CD14-positive monocyte (primary cell): ENCODE measurements around the gene POC1B. TPM values are rescaled to one million over a fixed set of nuclear protein-coding genes. Genes with fewer than 3 reads are reported as not detected.

Experiments
- DNase-seq, 3 donors: peaks; one replicate each; pipeline ENCODE4 v3.0.0-alpha.2; 2011 to 2022
- H2AFZ ChIP-seq: 2 replicates; pipeline ENCODE4 v1.6.0; 2012; ENCODE audit warnings: mild to moderate bottlenecking, low read depth, low read length, inconsistent platforms; ENCODE audit not compliant: insufficient read depth, poor library complexity, severe bottlenecking
- H3K27ac ChIP-seq, 2 donors: 1 replicate in 1 of 2; 2 replicates in 1 of 2; pipeline ENCODE4 v1.5.1; 2012 to 2013; ENCODE audit warnings: low read length in 2 of 2, control low read depth in 1 of 2, inconsistent platforms in 1 of 2, low read depth in 1 of 2, mild to moderate bottlenecking in 1 of 2
- H3K27me3 ChIP-seq, 2 donors: one replicate each; pipeline versions ENCODE4 v1.6.0 to v1.6.1; 2011 to 2013; ENCODE audit warnings: low read length in 2 of 2; ENCODE audit not compliant: control insufficient read depth in 2 of 2, insufficient read depth in 2 of 2
- H3K36me3 ChIP-seq, 2 donors: replicated peaks in 1 of 2; 1 replicate in 1 of 2; 2 replicates in 1 of 2; pipeline versions ENCODE4 v1.5.1 to v1.6.1; 2012 to 2013; ENCODE audit warnings: low read length in 2 of 2, control low read depth in 1 of 2, inconsistent platforms in 1 of 2, mild to moderate bottlenecking in 1 of 2; ENCODE audit not compliant: insufficient read depth in 2 of 2, control insufficient read depth in 1 of 2
- H3K4me1 ChIP-seq, 2 donors: 1 replicate in 1 of 2; 2 replicates in 1 of 2; pipeline versions ENCODE4 v1.5.1 to v1.6.1; 2012 to 2013; ENCODE audit warnings: low read length in 2 of 2, control low read depth in 1 of 2, inconsistent platforms in 1 of 2, mild to moderate bottlenecking in 1 of 2, moderate library complexity in 1 of 2; ENCODE audit not compliant: insufficient read depth in 2 of 2, control insufficient read depth in 1 of 2
- H3K4me2 ChIP-seq: replicated peaks from 2 replicates; pipeline ENCODE3; 2012; ENCODE audit warnings: low read length, moderate library complexity, mild to moderate bottlenecking; ENCODE audit not compliant: poor library complexity, severe bottlenecking; ENCODE audit errors: extremely low read depth
- H3K4me3 ChIP-seq, 3 experiments: fragments of 200-600 bp in 1 of 3; sonication (generic) in 1 of 3; replicated peaks in 1 of 3; 1 replicate in 2 of 3; 2 replicates in 1 of 3; pipeline ENCODE4 v1.5.1; 2011 to 2013; ENCODE audit warnings: low read length in 3 of 3, mild to moderate bottlenecking in 3 of 3, control low read depth in 2 of 3, low read depth in 2 of 3, inconsistent platforms in 1 of 3, moderate library complexity in 1 of 3
- H3K79me2 ChIP-seq: 2 replicates; pipeline ENCODE4 v1.6.0; 2012; ENCODE audit warnings: mild to moderate bottlenecking, control low read depth, inconsistent platforms, low read length, moderate library complexity; ENCODE audit not compliant: insufficient read depth
- H3K9ac ChIP-seq: 2 replicates; pipeline ENCODE4 v1.6.0; 2017; ENCODE audit warnings: low read length, mild to moderate bottlenecking; ENCODE audit not compliant: insufficient read depth, poor library complexity, severe bottlenecking
- H3K9me3 ChIP-seq, 2 donors: replicated peaks in 1 of 2; 1 replicate in 1 of 2; 2 replicates in 1 of 2; pipeline versions ENCODE4 v1.5.1 to v1.6.1; 2012 to 2013; ENCODE audit warnings: low read length in 2 of 2, control low read depth in 1 of 2; ENCODE audit not compliant: control insufficient read depth in 1 of 2, insufficient read depth in 1 of 2
- H4K20me1 ChIP-seq: 2 replicates; pipeline ENCODE4 v1.6.0; 2012; ENCODE audit warnings: mild to moderate bottlenecking, low read length, control low read depth, moderate library complexity; ENCODE audit not compliant: insufficient read depth
- H3K27ac Mint-ChIP-seq, 7 donors: one replicate each; pipeline ENCODE4 v1.8.0; 2020; ENCODE audit warnings: mild to moderate bottlenecking in 7 of 7, mixed read lengths in 7 of 7, moderate library complexity in 6 of 7, inconsistent platforms in 2 of 7
- H3K27me3 Mint-ChIP-seq, 3 donors: one replicate each; pipeline ENCODE4 v1.8.0; 2021 to 2022; ENCODE audit warnings: low read depth in 3 of 3, mild to moderate bottlenecking in 3 of 3, mixed read lengths in 3 of 3, moderate library complexity in 3 of 3, inconsistent platforms in 1 of 3
- H3K36me3 Mint-ChIP-seq, 2 donors: one replicate each; pipeline ENCODE4 v1.8.0; 2020; ENCODE audit warnings: mixed read lengths in 2 of 2, inconsistent platforms in 1 of 2, mild to moderate bottlenecking in 1 of 2
- H3K4me1 Mint-ChIP-seq: one replicate; pipeline ENCODE4 v1.8.0; 2020; ENCODE audit warnings: mild to moderate bottlenecking, mixed read lengths
- H3K4me3 Mint-ChIP-seq, 2 donors: one replicate each; pipeline ENCODE4 v1.8.0; 2020; ENCODE audit warnings: mild to moderate bottlenecking in 2 of 2, mixed read lengths in 2 of 2, moderate library complexity in 1 of 2
- H3K9me3 Mint-ChIP-seq, 7 donors: one replicate each; pipeline ENCODE4 v1.8.0; 2020 to 2022; ENCODE audit warnings: mixed read lengths in 7 of 7, mild to moderate bottlenecking in 6 of 7, moderate library complexity in 6 of 7, inconsistent platforms in 2 of 7
- WGBS: methylation state at CpG from one replicate; pipeline ENCODE4 v1.1.5; 2013; ENCODE audit warnings: missing lambda C conversion rate; ENCODE audit not compliant: insufficient coverage; 5-methylcytosine and 5-hydroxymethylcytosine counted together
- intact Hi-C, 2 donors: fragments of 100-400 bp; cut with micrococcal nuclease; formaldehyde crosslinking; loops; one replicate each; pipeline versions ENCODE4 v1.15.0 to v1.15.1; 2023
- polyA plus RNA-seq, 3 donors: library from polyadenylated mRNA; depleted of rRNA in 1 of 3; unstranded in 2 of 3; stranded (reverse) in 1 of 3; fragments of 300-500 nt in 2 of 3; fragments of >200 nt in 1 of 3; fragmentation: Illumina TruSeq in 2 of 3; gene quantifications; 1 replicate in 2 of 3; 2 replicates in 1 of 3; pipeline ENCODE4 v1.2.3, GENCODE V29; 2012 to 2021
- TF ChIP-seq, protein P1 (sequence below): fragments of 200-600 bp; IDR thresholded peaks from one replicate; pipeline ENCODE4 v1.8.0; 2022; ENCODE audit warnings: antibody characterized with exemption, mild to moderate bottlenecking

The POC1B gene
- polyA plus RNA-seq, 3 donors = 8.4 to 32.0 (median 29.7) TPM

DNA sequence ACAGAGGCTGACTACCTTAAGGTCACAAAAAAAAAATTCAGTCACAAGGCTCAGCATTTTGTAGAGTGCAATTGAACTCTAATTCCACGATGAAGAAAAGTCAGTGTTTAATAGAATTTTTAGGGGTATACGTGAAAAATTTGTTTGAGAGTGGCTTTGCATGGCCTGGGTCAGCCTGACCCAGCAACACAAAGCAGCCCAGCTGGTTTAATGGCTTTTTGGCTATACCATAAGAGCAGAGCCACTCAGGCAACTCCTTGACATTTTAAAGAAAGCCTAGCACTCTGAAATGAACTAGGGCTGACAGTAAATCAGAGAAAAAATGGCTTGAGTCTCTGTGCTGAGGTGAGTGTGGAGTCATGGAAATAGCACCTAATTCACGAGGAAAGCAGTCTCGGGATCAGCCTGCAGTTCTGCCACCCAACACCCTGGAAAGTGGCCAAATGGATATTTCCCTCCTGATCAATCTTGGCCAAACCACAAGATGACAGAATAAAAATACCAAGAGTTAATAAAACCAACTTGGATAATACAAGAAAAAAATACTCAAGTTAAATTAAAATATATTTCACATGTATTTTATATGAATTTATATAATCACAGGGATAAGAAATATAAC lies 60.8 kb downstream of the POC1B start:
- H3K27me3 ChIP-seq = no peaks in the 10 kb centered on the region
- H3K27ac ChIP-seq = no peak overlapping the region
- peaks cover 22 to 25% of the 10 kb centered on the region in 2 donors for H3K4me1 ChIP-seq
- no peak overlapping the region for H2AFZ ChIP-seq
- H3K9ac ChIP-seq = no peak overlapping the region
- no peak overlapping the region for H3K27ac Mint-ChIP-seq
- no peaks in the 10 kb centered on the region for H3K27me3 Mint-ChIP-seq
- TF ChIP-seq, protein P1, sequence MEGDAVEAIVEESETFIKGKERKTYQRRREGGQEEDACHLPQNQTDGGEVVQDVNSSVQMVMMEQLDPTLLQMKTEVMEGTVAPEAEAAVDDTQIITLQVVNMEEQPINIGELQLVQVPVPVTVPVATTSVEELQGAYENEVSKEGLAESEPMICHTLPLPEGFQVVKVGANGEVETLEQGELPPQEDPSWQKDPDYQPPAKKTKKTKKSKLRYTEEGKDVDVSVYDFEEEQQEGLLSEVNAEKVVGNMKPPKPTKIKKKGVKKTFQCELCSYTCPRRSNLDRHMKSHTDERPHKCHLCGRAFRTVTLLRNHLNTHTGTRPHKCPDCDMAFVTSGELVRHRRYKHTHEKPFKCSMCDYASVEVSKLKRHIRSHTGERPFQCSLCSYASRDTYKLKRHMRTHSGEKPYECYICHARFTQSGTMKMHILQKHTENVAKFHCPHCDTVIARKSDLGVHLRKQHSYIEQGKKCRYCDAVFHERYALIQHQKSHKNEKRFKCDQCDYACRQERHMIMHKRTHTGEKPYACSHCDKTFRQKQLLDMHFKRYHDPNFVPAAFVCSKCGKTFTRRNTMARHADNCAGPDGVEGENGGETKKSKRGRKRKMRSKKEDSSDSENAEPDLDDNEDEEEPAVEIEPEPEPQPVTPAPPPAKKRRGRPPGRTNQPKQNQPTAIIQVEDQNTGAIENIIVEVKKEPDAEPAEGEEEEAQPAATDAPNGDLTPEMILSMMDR = no peak
- H3K36me3 ChIP-seq = peaks cover 0 to 4% of the 10 kb centered on the region in 2 donors
- H3K9me3 ChIP-seq = no peaks in the 10 kb centered on the region
- H3K4me3 ChIP-seq = no peak overlapping the region
- no peak overlapping the region for H3K4me3 Mint-ChIP-seq
- peaks cover 31% of the 10 kb centered on the region for H3K4me1 Mint-ChIP-seq
- no peak for DNase-seq
- intact Hi-C loops = loop anchor here (5.0 to 10.0 kb wide), 5 partner anchors 62 to 448 kb away; partner anchors contain the start of gene POC1B (in 1 of the 2)
- H3K4me2 ChIP-seq = no peak overlapping the region
- H3K9me3 Mint-ChIP-seq = no peaks in the 10 kb centered on the region
- no peaks in the 10 kb centered on the region for H3K79me2 ChIP-seq
- 78% methylated on average over 2 of the region's 4 CpGs for WGBS
- H3K36me3 Mint-ChIP-seq = peaks cover 13 to 15% of the 10 kb centered on the region in 2 donors
- no peaks in the 10 kb centered on the region for H4K20me1 ChIP-seq

GRCh38 chr12:89461649-89462612 lies 63.9 kb downstream of the POC1B start:
- Histone ChIP-seq H3K4me1 (peaks cover 7 to 10% of the 10 kb centered on the region in 2 donors), H4K20me1 (no peaks in the 10 kb centered on the region), H3K36me3 (peaks cover 0 to 4% of the 10 kb centered on the region in 2 donors), H3K4me2 (peak overlapping the region; percentile 32), H2AFZ (no peak overlapping the region), H3K27ac (no peak overlapping the region), H3K4me3 (peak overlapping the region in 1 of 3 experiments; percentile 13), H3K9ac (no peak overlapping the region), H3K27me3 (no peaks in the 10 kb centered on the region), H3K79me2 (no peaks in the 10 kb centered on the region), H3K9me3 (no peaks in the 10 kb centered on the region)
- TF ChIP-seq, protein P1 = peak; percentile 81
- intact Hi-C loops = loop anchor here (2.0 to 10.0 kb wide), 5 partner anchors 109 to 445 kb away; partner anchors contain the start of gene DUSP6 (in 1 of the 2)
- Mint-ChIP-seq H3K27me3 (no peaks in the 10 kb centered on the region), H3K4me1 (peaks cover 13% of the 10 kb centered on the region), H3K9me3 (no peaks in the 10 kb centered on the region), H3K27ac (peak overlapping the region in 3 of 7 donors; percentile 17 to 58 (median 51)), H3K4me3 (peak overlapping the region in 1 of 2 donors; percentile 71), H3K36me3 (peaks cover 13 to 18% of the 10 kb centered on the region in 2 donors)
- WGBS = 100% methylated on average over 1 of the region's 6 CpGs
- peak; percentile 45 to 73 (median 59) for DNase-seq
